ENCODE results near the gene C1orf74.

C1orf74 gene

GRCh38 chr1:209741889-209742288 lies 42.5 kb downstream of the C1orf74 start:
- Histone ChIP-seq H3K27me3 (ENCODE audit: low read depth, low read length) (peaks cover 8% of the 10 kb centered on the region), H3K9me3 (ENCODE audit: insufficient read depth, low read length) (no peaks in the 10 kb centered on the region), H2AFZ (ENCODE audit: low read depth, low read length) (no peak overlapping the region), H3K9ac (ENCODE audit: low read length) (no peak overlapping the region), H3K27ac (ENCODE audit: low read length) (no peak overlapping the region), H4K20me1 (ENCODE audit: insufficient read depth, low read length) (no peaks in the 10 kb centered on the region), H3K79me2 (ENCODE audit: low read length) (no peaks in the 10 kb centered on the region), H3K36me3 (replicated peaks; ENCODE audit: low read depth, low read length) (no peaks in the 10 kb centered on the region), H3K4me1 (ENCODE audit: low read length) (peaks cover 13% of the 10 kb centered on the region), H3K4me3 (ENCODE audit: low read length) (no peak overlapping the region), H3K4me2 (ENCODE audit: low read length) (no peak overlapping the region)
- no peak for TF ChIP-seq EZH2phosphoT487 (IDR thresholded peaks at IDR 0.05; ENCODE audit: low read depth)
- TF ChIP-seq CTCF (IDR thresholded peaks at IDR 0.05; ENCODE audit: low read depth, low read length): no peak

- H3K36me3 ChIP-seq (replicated peaks; ENCODE audit: low read depth, low read length): no peaks in the 10 kb centered on the region
- H3K9me3 ChIP-seq (ENCODE audit: insufficient read depth, low read length): no peaks in the 10 kb centered on the region
- TF ChIP-seq CTCF (IDR thresholded peaks at IDR 0.05; ENCODE audit: low read depth, low read length) (no peak), EZH2phosphoT487 (IDR thresholded peaks at IDR 0.05; ENCODE audit: low read depth) (no peak)
- no peak overlapping the region for H2AFZ ChIP-seq (ENCODE audit: low read depth, low read length)
- H3K9ac ChIP-seq (ENCODE audit: low read length): no peak overlapping the region
- no peaks in the 10 kb centered on the region for H3K79me2 ChIP-seq (ENCODE audit: low read length)
- peaks cover 2% of the 10 kb centered on the region for H3K27me3 ChIP-seq (ENCODE audit: low read depth, low read length)
- H3K27ac ChIP-seq (ENCODE audit: low read length): no peak overlapping the region
- no peaks in the 10 kb centered on the region for H4K20me1 ChIP-seq (ENCODE audit: insufficient read depth, low read length)
- H3K4me1 ChIP-seq (ENCODE audit: low read length): peaks cover 16% of the 10 kb centered on the region
- H3K4me2 ChIP-seq (ENCODE audit: low read length): no peak overlapping the region
- no peak overlapping the region for H3K4me3 ChIP-seq (ENCODE audit: low read length)
Observed at GRCh38 chr1:209741193-209741592, 43.2 kb downstream of the C1orf74 start.

GRCh38 chr1:209738270-209738669 lies 46.1 kb downstream of the C1orf74 start:
- no peak overlapping the region for H3K4me3 ChIP-seq (ENCODE audit: low read length)
- no peaks in the 10 kb centered on the region for H4K20me1 ChIP-seq (ENCODE audit: insufficient read depth, low read length)
- no peak for TF ChIP-seq CTCF (IDR thresholded peaks at IDR 0.05; ENCODE audit: low read depth, low read length)
- no peak for TF ChIP-seq EZH2phosphoT487 (IDR thresholded peaks at IDR 0.05; ENCODE audit: low read depth)
- H3K79me2 ChIP-seq (ENCODE audit: low read length): no peaks in the 10 kb centered on the region
- H3K36me3 ChIP-seq (replicated peaks; ENCODE audit: low read depth, low read length): no peaks in the 10 kb centered on the region
- H3K27me3 ChIP-seq (ENCODE audit: low read depth, low read length): no peaks in the 10 kb centered on the region
- H3K9ac ChIP-seq (ENCODE audit: low read length): no peak overlapping the region
- H3K4me1 ChIP-seq (ENCODE audit: low read length): peaks cover 32% of the 10 kb centered on the region
- H3K4me2 ChIP-seq (ENCODE audit: low read length): no peak overlapping the region
- no peak overlapping the region for H2AFZ ChIP-seq (ENCODE audit: low read depth, low read length)
- H3K27ac ChIP-seq (ENCODE audit: low read length): no peak overlapping the region
- H3K9me3 ChIP-seq (ENCODE audit: insufficient read depth, low read length): no peaks in the 10 kb centered on the region

- Histone ChIP-seq H3K4me3 (ENCODE audit: low read length) (no peak overlapping the region), H3K36me3 (replicated peaks; ENCODE audit: low read depth, low read length) (no peaks in the 10 kb centered on the region), H3K9me3 (ENCODE audit: insufficient read depth, low read length) (no peaks in the 10 kb centered on the region), H2AFZ (ENCODE audit: low read depth, low read length) (no peak overlapping the region), H3K4me2 (ENCODE audit: low read length) (no peak overlapping the region), H3K27me3 (ENCODE audit: low read depth, low read length) (no peaks in the 10 kb centered on the region), H3K4me1 (ENCODE audit: low read length) (peaks cover 29% of the 10 kb centered on the region), H3K9ac (ENCODE audit: low read length) (no peak overlapping the region), H3K27ac (ENCODE audit: low read length) (no peak overlapping the region), H4K20me1 (ENCODE audit: insufficient read depth, low read length) (no peaks in the 10 kb centered on the region), H3K79me2 (ENCODE audit: low read length) (no peaks in the 10 kb centered on the region)
- TF ChIP-seq CTCF (IDR thresholded peaks at IDR 0.05; ENCODE audit: low read depth, low read length) (no peak), EZH2phosphoT487 (IDR thresholded peaks at IDR 0.05; ENCODE audit: low read depth) (no peak)
Observed at GRCh38 chr1:209737118-209737505, 47.2 kb downstream of the C1orf74 start.
